K562 (cell line): ENCODE measurements around the gene MAN1A1. TPM values are rescaled to one million over a fixed set of nuclear protein-coding genes. Genes with fewer than 3 reads are reported as not detected.

ENCODE experiments used
- ASH1L ChIP-seq: fragments of 450-650 bp; IDR thresholded peaks from 2 replicates; pipeline ENCODE4 v1.6.1; 2018; ENCODE audit warnings: borderline replicate concordance, mild to moderate bottlenecking, low read depth; ENCODE audit not compliant: partially characterized antibody
- C11orf30 ChIP-seq: fragments of 450-650 bp; IDR thresholded peaks from 2 replicates; pipeline ENCODE4 v1.6.1; 2016; ENCODE audit warnings: low read depth, mild to moderate bottlenecking
- CC2D1A ChIP-seq: fragments of 450-650 bp; IDR thresholded peaks from 2 replicates; pipeline ENCODE4 v1.6.1; 2017; ENCODE audit warnings: mild to moderate bottlenecking
- EGR1 ChIP-seq: fragments of 450-650 bp; conservative IDR thresholded peaks from 2 replicates; pipeline ENCODE4 v1.6.1; 2017; ENCODE audit warnings: mild to moderate bottlenecking
- HMGN3 ChIP-seq: IDR thresholded peaks from 2 replicates; pipeline ENCODE4 v1.6.1; 2011; ENCODE audit warnings: borderline replicate concordance, low read depth, mild to moderate bottlenecking, mixed read lengths, low read length; ENCODE audit not compliant: insufficient read length; ENCODE audit errors: extremely low read depth
- KAT7 ChIP-seq: sonication (generic); formaldehyde crosslinking; IDR thresholded peaks from 2 replicates; pipeline ENCODE4 v1.8.0; 2022; ENCODE audit warnings: missing genetic modification reagents, mild to moderate bottlenecking, borderline replicate concordance
- MCM5 ChIP-seq: fragments of 450-650 bp; IDR thresholded peaks from 2 replicates; pipeline ENCODE4 v1.6.1; 2016; ENCODE audit warnings: low read depth
- MTF1 ChIP-seq: fragments of 250-450 bp; sonication (Bioruptor Pico); IDR thresholded peaks from 2 replicates; pipeline ENCODE4 v1.9.0; 2021; ENCODE audit warnings: moderate library complexity, mild to moderate bottlenecking, inconsistent platforms, borderline replicate concordance
- NBN ChIP-seq: fragments of 450-650 bp; IDR thresholded peaks from 2 replicates; pipeline ENCODE4 v1.6.1; 2016; ENCODE audit warnings: low read depth, mild to moderate bottlenecking
- NR2F6 ChIP-seq: fragments of 450-650 bp; formaldehyde crosslinking; IDR thresholded peaks from 2 replicates; pipeline ENCODE4 v1.4.0; 2020; ENCODE audit warnings: mild to moderate bottlenecking
- ZBTB17 ChIP-seq: fragments of 450-650 bp; formaldehyde crosslinking; IDR thresholded peaks from 2 replicates; pipeline ENCODE4 v1.4.0; 2020; ENCODE audit warnings: mild to moderate bottlenecking
- ZBTB8A ChIP-seq: fragments of 450-650 bp; IDR thresholded peaks from 2 replicates; pipeline ENCODE4 v1.6.1; 2018; ENCODE audit warnings: mild to moderate bottlenecking, moderate library complexity; ENCODE audit not compliant: partially characterized antibody
- ZKSCAN8 ChIP-seq: fragments of 200-800 bp; sonication (Bioruptor generic); IDR thresholded peaks from 2 replicates; pipeline ENCODE4 v1.6.1; 2016; ENCODE audit warnings: missing genetic modification characterization, missing compliant biosample characterization
- ZNF197 ChIP-seq: fragments of 200-800 bp; sonication (Bioruptor generic); IDR thresholded peaks from 2 replicates; pipeline ENCODE4 v1.6.1; 2016; ENCODE audit warnings: low read depth, missing genetic modification characterization, missing compliant biosample characterization
- ZNF212 ChIP-seq: fragments of 450-650 bp; formaldehyde crosslinking; IDR thresholded peaks from 2 replicates; pipeline ENCODE4 v1.4.0; 2020; ENCODE audit warnings: mild to moderate bottlenecking
- ZNF445 ChIP-seq: fragments of 250-450 bp; sonication (Bioruptor Pico); IDR thresholded peaks from 2 replicates; pipeline ENCODE4 v1.4.0; 2020; ENCODE audit warnings: low read depth, mild to moderate bottlenecking, moderate library complexity
- ZNF695 ChIP-seq: fragments of 450-650 bp; formaldehyde crosslinking; IDR thresholded peaks from 2 replicates; pipeline ENCODE4 v1.4.0; 2020; ENCODE audit warnings: mild to moderate bottlenecking, moderate library complexity
- polyA plus RNA-seq, 8 experiments: library from polyadenylated mRNA; depleted of rRNA in 4 of 8; stranded (reverse) in 5 of 8; unstranded in 3 of 8; fragments of >200 nt; fragmentation: Nextera tagmentation in 2 of 8; fragmentation: Illumina TruSeq in 1 of 8; extraction: Ambion mirVana in 2 of 8; extraction: Trizol in 1 of 8; gene quantifications; 2 replicates each; pipeline versions ENCODE4 v1.2.1 to v1.2.3, GENCODE V29; 2011 to 2014; ENCODE audit warnings: inconsistent platforms in 1 of 8, missing spikeins in 1 of 8
- total RNA-seq, 7 experiments: library from RNA; depleted of rRNA in 6 of 7; stranded (reverse); fragments of >200 nt in 6 of 7; fragmentation: Illumina TruSeq in 2 of 7; extraction: Trizol in 2 of 7; gene quantifications; 2 replicates each; pipeline versions ENCODE4 v1.2.1 to v1.2.3, GENCODE V29; 2011 to 2021; ENCODE audit warnings: low replicate concordance in 1 of 7
- TF ChIP-seq, protein P1 (sequence below): fragments of 450-650 bp; formaldehyde crosslinking; IDR thresholded peaks from 2 replicates; pipeline ENCODE4 v1.4.0; 2022; ENCODE audit warnings: missing genetic modification characterization
- TF ChIP-seq, protein P2 (sequence below): fragments of 450-650 bp; IDR thresholded peaks from 2 replicates; pipeline ENCODE4 v1.6.1; 2014; ENCODE audit warnings: low read depth, mild to moderate bottlenecking, moderate library complexity, borderline replicate concordance
- TF ChIP-seq, protein P3 (sequence below): fragments of 450-650 bp; IDR thresholded peaks from one replicate; pipeline ENCODE4 v1.6.1; 2018; ENCODE audit warnings: mild to moderate bottlenecking, moderate library complexity; ENCODE audit not compliant: partially characterized antibody
- TF ChIP-seq, protein P4 (sequence below): fragments of 250-450 bp; sonication (Bioruptor Pico); IDR thresholded peaks from 2 replicates; pipeline ENCODE4 v1.4.0; 2020; ENCODE audit warnings: mild to moderate bottlenecking, moderate library complexity, borderline replicate concordance
- TF ChIP-seq, protein P5 (sequence below): fragments of 250-450 bp; sonication (Bioruptor Pico); IDR thresholded peaks from 2 replicates; pipeline ENCODE4 v1.5.0; 2021

Gene MAN1A1
- total and polyA plus RNA-seq, 9 of the 15 experiments (the other 6 are each of a cell fraction or from before 2014, with no cell fraction given): 24.5 to 78.4 (median 59.7) TPM

DNA sequence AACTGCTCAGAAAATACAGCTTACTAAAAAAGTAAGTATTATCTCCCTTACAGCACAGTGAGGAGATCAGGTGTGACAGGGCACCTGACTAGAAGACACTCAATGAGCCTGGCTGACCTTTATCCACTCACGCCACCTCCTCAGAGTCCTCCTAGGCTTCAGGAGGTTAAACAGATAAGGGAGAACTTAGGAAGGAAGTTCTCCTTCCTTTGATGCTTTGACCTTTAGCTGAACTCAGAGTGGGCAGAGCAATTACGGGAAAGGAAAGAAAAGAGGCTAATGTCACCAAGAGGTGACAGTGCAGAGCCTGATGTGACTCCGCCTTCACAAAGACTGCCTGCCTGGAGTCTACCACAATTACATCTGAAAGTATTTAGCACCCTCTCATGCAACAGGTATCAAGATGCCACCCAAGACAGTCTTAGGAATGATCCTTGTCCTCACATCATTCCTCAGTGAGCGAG, 36.7 kb downstream of the MAN1A1 start (continued):
- TF ChIP-seq CC2D1A (peak; percentile 69; the same call in 1 of the 2 replicates), ZNF197 (no peak), MCM5 (no peak), ZBTB8A (no peak), HMGN3 (peak; percentile 32), KAT7 (CRISPR knock-in tag) (no peak), ZNF212 (CRISPR knock-in tag) (no peak), EGR1 (peak; percentile 83), NBN (peak; percentile 83; the same call in 1 of the 2 replicates), ZKSCAN8 (CRISPR knock-in tag) (no peak), C11orf30 (no peak), ZBTB17 (CRISPR knock-in tag) (no peak), NR2F6 (CRISPR knock-in tag) (no peak), MTF1 (no peak), ASH1L (no peak), ZNF445 (CRISPR knock-in tag) (no peak), ZNF695 (CRISPR knock-in tag) (no peak)
- TF ChIP-seq, protein P1, sequence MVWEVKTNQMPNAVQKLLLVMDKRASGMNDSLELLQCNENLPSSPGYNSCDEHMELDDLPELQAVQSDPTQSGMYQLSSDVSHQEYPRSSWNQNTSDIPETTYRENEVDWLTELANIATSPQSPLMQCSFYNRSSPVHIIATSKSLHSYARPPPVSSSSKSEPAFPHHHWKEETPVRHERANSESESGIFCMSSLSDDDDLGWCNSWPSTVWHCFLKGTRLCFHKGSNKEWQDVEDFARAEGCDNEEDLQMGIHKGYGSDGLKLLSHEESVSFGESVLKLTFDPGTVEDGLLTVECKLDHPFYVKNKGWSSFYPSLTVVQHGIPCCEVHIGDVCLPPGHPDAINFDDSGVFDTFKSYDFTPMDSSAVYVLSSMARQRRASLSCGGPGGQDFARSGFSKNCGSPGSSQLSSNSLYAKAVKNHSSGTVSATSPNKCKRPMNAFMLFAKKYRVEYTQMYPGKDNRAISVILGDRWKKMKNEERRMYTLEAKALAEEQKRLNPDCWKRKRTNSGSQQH (CRISPR knock-in tag): no peak
- TF ChIP-seq, protein P2, sequence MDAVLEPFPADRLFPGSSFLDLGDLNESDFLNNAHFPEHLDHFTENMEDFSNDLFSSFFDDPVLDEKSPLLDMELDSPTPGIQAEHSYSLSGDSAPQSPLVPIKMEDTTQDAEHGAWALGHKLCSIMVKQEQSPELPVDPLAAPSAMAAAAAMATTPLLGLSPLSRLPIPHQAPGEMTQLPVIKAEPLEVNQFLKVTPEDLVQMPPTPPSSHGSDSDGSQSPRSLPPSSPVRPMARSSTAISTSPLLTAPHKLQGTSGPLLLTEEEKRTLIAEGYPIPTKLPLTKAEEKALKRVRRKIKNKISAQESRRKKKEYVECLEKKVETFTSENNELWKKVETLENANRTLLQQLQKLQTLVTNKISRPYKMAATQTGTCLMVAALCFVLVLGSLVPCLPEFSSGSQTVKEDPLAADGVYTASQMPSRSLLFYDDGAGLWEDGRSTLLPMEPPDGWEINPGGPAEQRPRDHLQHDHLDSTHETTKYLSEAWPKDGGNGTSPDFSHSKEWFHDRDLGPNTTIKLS: no peak; the same call in 1 of the 2 replicates
- TF ChIP-seq, protein P3, sequence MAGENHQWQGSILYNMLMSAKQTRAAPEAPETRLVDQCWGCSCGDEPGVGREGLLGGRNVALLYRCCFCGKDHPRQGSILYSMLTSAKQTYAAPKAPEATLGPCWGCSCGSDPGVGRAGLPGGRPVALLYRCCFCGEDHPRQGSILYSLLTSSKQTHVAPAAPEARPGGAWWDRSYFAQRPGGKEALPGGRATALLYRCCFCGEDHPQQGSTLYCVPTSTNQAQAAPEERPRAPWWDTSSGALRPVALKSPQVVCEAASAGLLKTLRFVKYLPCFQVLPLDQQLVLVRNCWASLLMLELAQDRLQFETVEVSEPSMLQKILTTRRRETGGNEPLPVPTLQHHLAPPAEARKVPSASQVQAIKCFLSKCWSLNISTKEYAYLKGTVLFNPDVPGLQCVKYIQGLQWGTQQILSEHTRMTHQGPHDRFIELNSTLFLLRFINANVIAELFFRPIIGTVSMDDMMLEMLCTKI: no peak
- TF ChIP-seq, protein P4, sequence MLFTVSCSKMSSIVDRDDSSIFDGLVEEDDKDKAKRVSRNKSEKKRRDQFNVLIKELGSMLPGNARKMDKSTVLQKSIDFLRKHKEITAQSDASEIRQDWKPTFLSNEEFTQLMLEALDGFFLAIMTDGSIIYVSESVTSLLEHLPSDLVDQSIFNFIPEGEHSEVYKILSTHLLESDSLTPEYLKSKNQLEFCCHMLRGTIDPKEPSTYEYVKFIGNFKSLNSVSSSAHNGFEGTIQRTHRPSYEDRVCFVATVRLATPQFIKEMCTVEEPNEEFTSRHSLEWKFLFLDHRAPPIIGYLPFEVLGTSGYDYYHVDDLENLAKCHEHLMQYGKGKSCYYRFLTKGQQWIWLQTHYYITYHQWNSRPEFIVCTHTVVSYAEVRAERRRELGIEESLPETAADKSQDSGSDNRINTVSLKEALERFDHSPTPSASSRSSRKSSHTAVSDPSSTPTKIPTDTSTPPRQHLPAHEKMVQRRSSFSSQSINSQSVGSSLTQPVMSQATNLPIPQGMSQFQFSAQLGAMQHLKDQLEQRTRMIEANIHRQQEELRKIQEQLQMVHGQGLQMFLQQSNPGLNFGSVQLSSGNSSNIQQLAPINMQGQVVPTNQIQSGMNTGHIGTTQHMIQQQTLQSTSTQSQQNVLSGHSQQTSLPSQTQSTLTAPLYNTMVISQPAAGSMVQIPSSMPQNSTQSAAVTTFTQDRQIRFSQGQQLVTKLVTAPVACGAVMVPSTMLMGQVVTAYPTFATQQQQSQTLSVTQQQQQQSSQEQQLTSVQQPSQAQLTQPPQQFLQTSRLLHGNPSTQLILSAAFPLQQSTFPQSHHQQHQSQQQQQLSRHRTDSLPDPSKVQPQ: no peak
- TF ChIP-seq, protein P5, sequence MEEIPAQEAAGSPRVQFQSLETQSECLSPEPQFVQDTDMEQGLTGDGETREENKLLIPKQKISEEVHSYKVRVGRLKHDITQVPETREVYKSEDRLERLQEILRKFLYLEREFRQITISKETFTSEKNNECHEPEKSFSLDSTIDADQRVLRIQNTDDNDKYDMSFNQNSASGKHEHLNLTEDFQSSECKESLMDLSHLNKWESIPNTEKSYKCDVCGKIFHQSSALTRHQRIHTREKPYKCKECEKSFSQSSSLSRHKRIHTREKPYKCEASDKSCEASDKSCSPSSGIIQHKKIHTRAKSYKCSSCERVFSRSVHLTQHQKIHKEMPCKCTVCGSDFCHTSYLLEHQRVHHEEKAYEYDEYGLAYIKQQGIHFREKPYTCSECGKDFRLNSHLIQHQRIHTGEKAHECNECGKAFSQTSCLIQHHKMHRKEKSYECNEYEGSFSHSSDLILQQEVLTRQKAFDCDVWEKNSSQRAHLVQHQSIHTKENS: no peak
